ENCODE data around the gene OR51B4. TPM values are rescaled to one million over a fixed set of nuclear protein-coding genes. Genes with fewer than 3 reads are reported as not detected.

The OR51B4 gene
- total and polyA plus RNA-seq, 2 of the 13 experiments (the other 11 are each of a cell fraction or from before 2014, with no cell fraction given): 0.11 to 0.33 TPM

DNA sequence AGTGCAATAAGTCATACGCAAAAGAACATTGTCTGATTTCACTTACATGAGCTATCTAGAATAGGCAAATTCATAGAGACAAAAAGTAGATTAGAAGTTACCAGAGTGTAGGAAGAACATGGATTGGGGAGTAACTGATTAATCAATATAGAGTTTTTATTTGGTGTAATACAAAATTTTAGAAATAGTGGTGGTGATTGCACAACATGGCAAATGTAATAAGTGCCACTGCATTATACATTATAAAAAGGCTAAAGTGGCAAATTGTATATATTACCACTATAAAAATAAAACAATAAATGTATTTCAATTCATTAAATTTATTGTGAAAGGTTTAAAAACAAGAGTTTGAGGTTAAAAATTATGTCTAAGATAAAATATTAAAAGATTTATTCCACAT is 8.7 kb upstream of the OR51B4 start:
- Histone ChIP-seq H4K20me1 (ENCODE audit: insufficient read depth, low read length) (no peaks in the 10 kb centered on the region), H3K27ac (ENCODE audit: extremely low read length, insufficient read depth, low read length) (no peak overlapping the region), H3K36me3 (replicated peaks in 1 of 2; ENCODE audit: control insufficient read depth in 1 of 2, insufficient read depth in 2 of 2, low read length in 2 of 2) (no peaks in the 10 kb centered on the region), H3K9ac (ENCODE audit: insufficient read depth, low read depth, low read length) (no peak overlapping the region), H3K9me3 (ENCODE audit: low read length) (no peaks in the 10 kb centered on the region), H3K27me3 (ENCODE audit: control insufficient read depth in 1 of 2, insufficient read depth in 2 of 2, low read length in 2 of 2) (peaks cover 0 to 4% of the 10 kb centered on the region in 2 experiments; a peak in 2 of 5 replicates), H3K4me1 (ENCODE audit: insufficient read depth, low read length) (no peaks in the 10 kb centered on the region), H3K4me3 (replicated peaks in 1 of 3; ENCODE audit: insufficient read depth in 1 of 3, low read depth in 2 of 3, low read length in 3 of 3) (no peak overlapping the region), H3K79me2 (ENCODE audit: insufficient read depth, low read length) (no peaks in the 10 kb centered on the region), H3K4me2 (ENCODE audit: low read depth, low read length) (no peak overlapping the region), H2AFZ (ENCODE audit: low read length) (no peak overlapping the region)
- intact Hi-C loops (cut with micrococcal nuclease; ENCODE audit: unreplicated experiment): no loop called here
- WGBS (ENCODE audit: low lambda C conversion rate): 30% methylated on average over 1 of the region's 1 CpG
- CTCF ChIA-PET (ENCODE audit: low intra/inter-chr PET ratio, low total read pairs): no interaction called here
- FAIRE-seq: no peak
- ATAC-seq: no peak
- no peak for DNase-seq (ENCODE audit: low spot score)
- no TSS peak for BruUV-seq (replicated peaks)
- TF ChIP-seq CEBPB (IDR thresholded peaks at IDR 0.05; ENCODE audit: borderline replicate concordance, low read depth, low read length): peak; percentile 38; the same call in 1 of the 2 replicates
- TF ChIP-seq ZNF230 (CRISPR knock-in tag; IDR thresholded peaks at IDR 0.05): no peak
- POLR2A ChIA-PET: no interaction called here
- in situ Hi-C loops (cut with HindIII; ENCODE audit: extremely low pct_ligation_motif_present, low pct_unique_long_range_greater_than_20kb): no loop called here

DNA sequence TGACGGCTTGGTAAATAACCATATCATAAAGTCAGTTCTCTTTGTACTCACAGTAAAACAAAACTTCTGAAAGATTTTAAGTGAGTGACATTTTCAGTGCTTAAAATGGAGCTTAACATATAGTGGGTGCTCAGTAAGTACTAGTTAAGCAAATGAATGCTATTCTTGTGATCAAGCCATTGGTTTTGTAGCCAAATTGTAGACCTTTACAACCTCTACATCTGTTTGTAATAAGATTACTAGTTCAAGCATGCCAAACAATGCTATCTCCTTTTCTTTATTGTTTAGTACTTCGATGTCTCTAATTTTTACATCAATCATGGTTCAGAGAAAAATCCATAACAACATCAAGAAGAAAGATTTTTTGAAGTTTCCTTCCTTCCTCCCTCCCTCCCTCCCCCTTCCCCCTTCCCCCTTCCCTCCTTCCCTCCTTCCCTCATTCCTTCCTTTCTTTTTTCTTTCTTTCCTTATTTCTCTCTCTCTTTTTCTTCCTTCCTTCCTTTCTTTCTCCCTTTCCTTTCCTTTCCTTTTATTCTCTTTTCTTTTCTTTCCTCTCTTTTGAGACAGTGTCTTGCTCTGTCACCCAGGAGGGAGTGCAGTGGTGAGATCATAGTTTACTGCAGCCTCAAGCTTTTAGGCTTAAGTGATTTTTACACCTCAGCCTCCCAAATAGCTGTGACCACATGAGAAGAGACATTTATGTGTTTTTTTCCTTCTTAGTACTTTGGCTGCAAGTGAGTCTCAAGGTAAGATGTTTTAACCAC is 5.7 kb upstream of the OR51B4 start:
- no peak overlapping the region for H2AFZ ChIP-seq (ENCODE audit: low read length)
- DNase-seq (ENCODE audit: low spot score) (no peak), ATAC-seq (no peak), FAIRE-seq (no peak)
- peaks cover 0 to 4% of the 10 kb centered on the region in 2 experiments; a peak in 2 of 5 replicates for H3K27me3 ChIP-seq (ENCODE audit: control insufficient read depth in 1 of 2, insufficient read depth in 2 of 2, low read length in 2 of 2)
- no peak overlapping the region for H3K9ac ChIP-seq (ENCODE audit: insufficient read depth, low read depth, low read length)
- ChIA-PET POLR2A (no interaction called here), CTCF (ENCODE audit: low intra/inter-chr PET ratio, low total read pairs) (no interaction called here)
- BruUV-seq (replicated peaks): no TSS peak
- no peaks in the 10 kb centered on the region for H3K79me2 ChIP-seq (ENCODE audit: insufficient read depth, low read length)
- no peak for TF ChIP-seq ZNF781 (CRISPR knock-in tag; IDR thresholded peaks at IDR 0.05; ENCODE audit: borderline replicate concordance, not compliant biosample characterization)
- TF ChIP-seq, protein P1, sequence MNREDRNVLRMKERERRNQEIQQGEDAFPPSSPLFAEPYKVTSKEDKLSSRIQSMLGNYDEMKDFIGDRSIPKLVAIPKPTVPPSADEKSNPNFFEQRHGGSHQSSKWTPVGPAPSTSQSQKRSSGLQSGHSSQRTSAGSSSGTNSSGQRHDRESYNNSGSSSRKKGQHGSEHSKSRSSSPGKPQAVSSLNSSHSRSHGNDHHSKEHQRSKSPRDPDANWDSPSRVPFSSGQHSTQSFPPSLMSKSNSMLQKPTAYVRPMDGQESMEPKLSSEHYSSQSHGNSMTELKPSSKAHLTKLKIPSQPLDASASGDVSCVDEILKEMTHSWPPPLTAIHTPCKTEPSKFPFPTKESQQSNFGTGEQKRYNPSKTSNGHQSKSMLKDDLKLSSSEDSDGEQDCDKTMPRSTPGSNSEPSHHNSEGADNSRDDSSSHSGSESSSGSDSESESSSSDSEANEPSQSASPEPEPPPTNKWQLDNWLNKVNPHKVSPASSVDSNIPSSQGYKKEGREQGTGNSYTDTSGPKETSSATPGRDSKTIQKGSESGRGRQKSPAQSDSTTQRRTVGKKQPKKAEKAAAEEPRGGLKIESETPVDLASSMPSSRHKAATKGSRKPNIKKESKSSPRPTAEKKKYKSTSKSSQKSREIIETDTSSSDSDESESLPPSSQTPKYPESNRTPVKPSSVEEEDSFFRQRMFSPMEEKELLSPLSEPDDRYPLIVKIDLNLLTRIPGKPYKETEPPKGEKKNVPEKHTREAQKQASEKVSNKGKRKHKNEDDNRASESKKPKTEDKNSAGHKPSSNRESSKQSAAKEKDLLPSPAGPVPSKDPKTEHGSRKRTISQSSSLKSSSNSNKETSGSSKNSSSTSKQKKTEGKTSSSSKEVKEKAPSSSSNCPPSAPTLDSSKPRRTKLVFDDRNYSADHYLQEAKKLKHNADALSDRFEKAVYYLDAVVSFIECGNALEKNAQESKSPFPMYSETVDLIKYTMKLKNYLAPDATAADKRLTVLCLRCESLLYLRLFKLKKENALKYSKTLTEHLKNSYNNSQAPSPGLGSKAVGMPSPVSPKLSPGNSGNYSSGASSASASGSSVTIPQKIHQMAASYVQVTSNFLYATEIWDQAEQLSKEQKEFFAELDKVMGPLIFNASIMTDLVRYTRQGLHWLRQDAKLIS (CRISPR knock-in tag; IDR thresholded peaks at IDR 0.05): no peak
- TF ChIP-seq HNRNPK (IDR thresholded peaks at IDR 0.05; ENCODE audit: low read depth, low read length, poor library complexity, severe bottlenecking): peak; percentile 90
- TF ChIP-seq MXI1 (IDR thresholded peaks at IDR 0.05; ENCODE audit: borderline replicate concordance, low read depth, low read length): no peak
- TF ChIP-seq ZBTB38 (CRISPR knock-in tag; IDR thresholded peaks at IDR 0.05): no peak
- no peak for TF ChIP-seq ZNF546 (CRISPR knock-in tag; conservative IDR thresholded peaks at IDR 0.05)
- no peak overlapping the region for H3K4me3 ChIP-seq (replicated peaks in 1 of 3; ENCODE audit: insufficient read depth in 1 of 3, low read depth in 2 of 3, low read length in 3 of 3)
- H3K4me1 ChIP-seq (ENCODE audit: insufficient read depth, low read length): no peaks in the 10 kb centered on the region
- H3K27ac ChIP-seq (ENCODE audit: extremely low read length, insufficient read depth, low read length): no peak overlapping the region
- H3K9me3 ChIP-seq (ENCODE audit: low read length): no peaks in the 10 kb centered on the region
- H3K36me3 ChIP-seq (replicated peaks in 1 of 2; ENCODE audit: control insufficient read depth in 1 of 2, insufficient read depth in 2 of 2, low read length in 2 of 2): no peaks in the 10 kb centered on the region
- H3K4me2 ChIP-seq (ENCODE audit: low read depth, low read length): no peak overlapping the region
- intact Hi-C loops (cut with micrococcal nuclease; ENCODE audit: unreplicated experiment) (no loop called here), in situ Hi-C loops (cut with HindIII; ENCODE audit: extremely low pct_ligation_motif_present, low pct_unique_long_range_greater_than_20kb) (no loop called here)
- H4K20me1 ChIP-seq (ENCODE audit: insufficient read depth, low read length): no peaks in the 10 kb centered on the region
- 7% methylated on average over 2 of the region's 2 CpGs for WGBS (ENCODE audit: low lambda C conversion rate)

All from HepG2 (cell line).